A673 (cell line): ENCODE measurements around the gene GULP1.

Experiments used
- CTCF ChIP-seq: fragments of 300-800, 200-600 bp; sonication (generic); conservative IDR thresholded peaks from 2 replicates; pipeline ENCODE4 v1.5.1; 2017; ENCODE audit warnings: low read depth, mild to moderate bottlenecking, antibody characterized with exemption, low read length, moderate library complexity, mixed read lengths
- EZH2 ChIP-seq: fragments of 200-600 bp; sonication (generic); IDR thresholded peaks from 2 replicates; pipeline ENCODE4 v1.6.1; 2017; ENCODE audit warnings: borderline replicate concordance, low read depth, mild to moderate bottlenecking, mixed read lengths, antibody characterized with exemption, low read length; ENCODE audit not compliant: poor library complexity, severe bottlenecking

DNA sequence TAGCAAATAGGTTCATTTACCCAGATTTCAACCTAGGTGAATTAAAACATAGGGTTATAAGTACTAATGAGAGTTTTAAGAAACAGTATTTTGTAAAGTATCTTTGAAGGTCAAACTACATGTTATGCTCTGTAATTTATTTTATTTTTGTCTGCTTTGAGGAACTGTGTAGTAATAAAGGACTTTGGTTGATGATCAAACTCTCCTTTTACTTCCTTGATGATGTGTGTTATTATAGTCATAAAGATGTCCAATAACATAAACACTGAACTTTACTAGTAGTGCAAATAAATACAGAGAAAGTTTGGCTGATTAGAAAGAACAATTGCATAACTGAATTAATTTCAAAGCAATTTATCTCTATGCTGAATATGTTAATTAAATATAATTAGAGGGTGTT, 6.3 kb downstream of the GULP1 start:
- TF ChIP-seq CTCF (no peak), EZH2 (no peak)
